Small intestine (tissue), 7 donors: Measurements from ENCODE around the gene RBM22. TPM values are rescaled to one million over a fixed set of nuclear protein-coding genes. Genes with fewer than 3 reads are reported as not detected.
A peak's percentile ranks its signal among the peaks of the same experiment; 100 is the strongest.

ENCODE experiments used
- DNase-seq, 2 donors: peaks; one replicate each; pipeline versions ENCODE4 v3.0.0 to v3.0.0-alpha.2; 2013
- FAIRE-seq: peaks from 2 replicates; lab custom pipeline; 2012; peaks lifted over from hg19 to GRCh38; lab: Jason Lieb, UNC
- H3K27ac ChIP-seq, 3 donors: one replicate each; pipeline ENCODE4 v1.5.1; 2013; ENCODE audit warnings: low read length in 2 of 3, mild to moderate bottlenecking in 2 of 3, control low read depth in 1 of 3, inconsistent platforms in 1 of 3, low read depth in 1 of 3, moderate library complexity in 1 of 3
- H3K27me3 ChIP-seq, 3 donors: one replicate each; pipeline ENCODE4 v1.6.1; 2013; ENCODE audit warnings: low read length in 3 of 3, inconsistent platforms in 1 of 3; ENCODE audit not compliant: control insufficient read depth in 3 of 3, insufficient read depth in 3 of 3
- H3K36me3 ChIP-seq, 3 donors: one replicate each; pipeline ENCODE4 v1.6.1; 2013; ENCODE audit warnings: low read length in 3 of 3, inconsistent platforms in 1 of 3, low read depth in 1 of 3, mild to moderate bottlenecking in 1 of 3, moderate library complexity in 1 of 3; ENCODE audit not compliant: control insufficient read depth in 3 of 3, insufficient read depth in 2 of 3
- H3K4me1 ChIP-seq, 3 donors: one replicate each; pipeline ENCODE4 v1.6.1; 2013; ENCODE audit warnings: low read length in 2 of 3, inconsistent platforms in 1 of 3, low read depth in 1 of 3, mild to moderate bottlenecking in 1 of 3, moderate library complexity in 1 of 3; ENCODE audit not compliant: control insufficient read depth in 3 of 3, insufficient read depth in 2 of 3
- H3K4me3 ChIP-seq, 3 donors: one replicate each; pipeline ENCODE4 v1.5.1; 2013; ENCODE audit warnings: low read length in 3 of 3, control low read depth in 1 of 3, inconsistent platforms in 1 of 3, low read depth in 1 of 3, mild to moderate bottlenecking in 1 of 3, moderate library complexity in 1 of 3
- H3K9me3 ChIP-seq, 2 donors: one replicate each; pipeline ENCODE4 v1.6.1; 2013; ENCODE audit warnings: low read depth in 1 of 2, low read length in 1 of 2; ENCODE audit not compliant: control insufficient read depth in 2 of 2, insufficient read depth in 1 of 2
- WGBS, 3 donors: extraction: QIAGEN DNeasy Blood & Tissue Kit; methylation state at CpG; one replicate each; pipeline ENCODE4 v1.1.7; 2013; 5-methylcytosine and 5-hydroxymethylcytosine counted together
- polyA plus RNA-seq, 4 donors: library from polyadenylated mRNA; stranded (reverse) in 3 of 4; unstranded in 1 of 4; fragments of 200-250 nt in 3 of 4; fragments of 120-200 nt in 1 of 4; gene quantifications; one replicate each; pipeline versions ENCODE4 v1.2.1 to v1.2.3, GENCODE V29; 2013
- donor health status: healthy with polysubstance abuse.
- donor health status: control.
- donor health status: control.
- donor health status: Bipolar disorder and iron deficiency.
- donor health status: healthy.

RBM22 gene
- polyA plus RNA-seq, 4 donors: 28.1 to 55.5 (median 32.1) TPM

DNA sequence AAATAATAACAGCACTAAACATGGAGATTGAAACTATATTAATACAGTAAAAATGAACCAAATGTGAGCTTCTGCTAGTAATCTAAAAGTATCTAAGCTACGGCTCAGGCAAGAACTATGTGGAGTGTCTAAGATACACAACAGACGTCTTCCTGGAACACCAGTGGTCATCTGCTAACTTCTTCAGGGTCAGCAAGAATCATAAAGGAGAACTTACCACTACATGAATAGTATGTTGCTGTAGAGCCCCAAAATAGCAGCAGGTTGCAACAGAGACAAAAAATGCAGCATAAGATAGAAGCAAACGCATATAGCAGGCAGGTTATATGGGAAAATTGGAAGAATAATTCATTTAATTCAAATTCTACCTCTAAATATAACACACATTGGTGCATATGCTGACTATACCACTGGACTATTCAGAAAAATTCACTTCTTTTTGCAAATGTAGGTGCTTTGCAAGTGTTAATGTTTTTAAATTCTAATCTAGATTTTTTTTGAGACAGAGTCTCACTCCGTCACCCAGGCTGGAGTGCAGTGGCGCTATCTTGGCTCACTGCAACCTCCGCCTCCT is 30.9 kb upstream of the RBM22 start:
- Histone ChIP-seq H3K27me3 (no peaks in the 10 kb centered on the region), H3K9me3 (peaks cover 0 to 19% of the 10 kb centered on the region in 2 donors), H3K4me3 (no peak overlapping the region), H3K27ac (no peak overlapping the region), H3K4me1 (no peaks in the 10 kb centered on the region), H3K36me3 (peaks cover 11 to 29% (median 19%) of the 10 kb centered on the region in 3 donors)
- WGBS, 3 donors: 88 to 96% (median 93%) methylated on average over 6 of the region's 6 CpGs
- FAIRE-seq (no peak), DNase-seq (no peak)

DNA sequence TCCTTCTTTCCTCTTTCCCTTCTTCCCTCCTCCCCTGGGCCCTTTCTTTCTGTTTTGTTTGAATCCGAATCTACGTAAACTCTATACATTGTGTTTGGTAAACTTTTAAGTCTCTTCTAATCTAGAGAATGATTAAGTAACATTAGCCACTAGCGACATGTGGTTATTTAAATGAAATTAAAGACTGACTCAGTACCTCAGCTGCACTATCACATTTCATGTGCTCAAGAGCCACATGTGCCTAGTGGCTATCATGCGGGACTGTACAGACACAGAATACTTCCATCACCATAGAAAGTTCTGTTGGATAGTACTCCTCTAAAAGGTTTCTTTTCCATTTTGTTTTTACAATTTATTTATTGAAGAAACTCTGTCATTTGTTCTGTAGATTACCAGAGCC is 29.0 kb upstream of the RBM22 start:
- Histone ChIP-seq H3K9me3 (peaks cover 0 to 8% of the 10 kb centered on the region in 2 donors), H3K27me3 (no peaks in the 10 kb centered on the region), H3K4me1 (no peaks in the 10 kb centered on the region), H3K27ac (no peak overlapping the region), H3K36me3 (peaks cover 11 to 31% (median 19%) of the 10 kb centered on the region in 3 donors), H3K4me3 (no peak overlapping the region)
- DNase-seq: no peak
- WGBS, 3 donors: 80 to 96% (median 96%) methylated on average over 4 of the region's 4 CpGs
- no peak for FAIRE-seq

DNA sequence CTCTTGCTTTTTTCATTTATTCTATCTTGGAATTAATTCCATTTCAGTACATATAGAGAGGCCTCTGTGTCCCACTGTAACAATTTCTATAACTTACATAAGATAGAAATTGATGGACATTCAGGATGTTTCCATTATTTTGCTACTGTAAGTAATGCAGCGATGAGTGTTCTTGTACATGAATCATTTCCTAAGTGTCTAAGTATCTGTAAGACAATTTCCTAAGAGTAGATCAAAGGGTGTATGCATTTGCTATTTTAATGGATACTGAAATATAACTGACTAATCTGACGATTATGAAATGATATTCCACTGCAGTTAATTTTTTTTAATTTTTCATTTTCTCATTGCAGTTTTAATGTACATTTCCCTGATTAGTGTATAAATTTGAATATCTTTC is 23.0 kb upstream of the RBM22 start:
- no peaks in the 10 kb centered on the region for H3K4me1 ChIP-seq
- 68 to 90% (median 85%) methylated on average over 2 of the region's 2 CpGs for WGBS, 3 donors
- no peak for FAIRE-seq
- H3K27ac ChIP-seq: no peak overlapping the region
- H3K27me3 ChIP-seq: no peaks in the 10 kb centered on the region
- H3K36me3 ChIP-seq: peaks cover 7 to 23% (median 17%) of the 10 kb centered on the region in 3 donors
- no peak for DNase-seq
- no peaks in the 10 kb centered on the region for H3K9me3 ChIP-seq
- H3K4me3 ChIP-seq: no peak overlapping the region

DNA sequence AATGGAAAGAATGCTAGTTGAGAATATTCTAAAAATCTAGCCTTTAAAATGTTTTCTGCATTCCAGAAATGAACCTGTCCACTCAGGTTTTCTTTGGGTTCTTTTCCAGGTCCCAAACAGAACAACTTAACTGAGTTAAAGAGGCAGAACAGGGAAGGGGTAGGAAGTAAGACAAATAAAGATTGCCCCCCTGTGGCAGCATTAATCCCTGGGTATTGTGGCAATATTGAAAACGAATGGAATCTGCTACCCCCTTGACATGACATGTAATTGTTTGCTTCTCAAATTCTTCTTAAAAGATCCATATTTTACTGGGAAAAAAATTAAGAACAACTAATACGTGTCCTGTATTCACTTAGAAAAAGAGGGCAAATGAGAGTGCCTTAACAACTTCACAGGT is 9.3 kb upstream of the RBM22 start:
- FAIRE-seq (no peak), DNase-seq (no peak)
- no peak overlapping the region for H3K4me3 ChIP-seq
- no peaks in the 10 kb centered on the region for H3K27me3 ChIP-seq
- no peaks in the 10 kb centered on the region for H3K9me3 ChIP-seq
- 58 to 61% (median 59%) methylated on average over 2 of the region's 2 CpGs for WGBS, 3 donors
- H3K36me3 ChIP-seq: peaks cover 14 to 32% (median 15%) of the 10 kb centered on the region in 3 donors
- no peak overlapping the region for H3K27ac ChIP-seq
- peaks cover 0 to 9% (median 0%) of the 10 kb centered on the region in 3 donors for H3K4me1 ChIP-seq

DNA sequence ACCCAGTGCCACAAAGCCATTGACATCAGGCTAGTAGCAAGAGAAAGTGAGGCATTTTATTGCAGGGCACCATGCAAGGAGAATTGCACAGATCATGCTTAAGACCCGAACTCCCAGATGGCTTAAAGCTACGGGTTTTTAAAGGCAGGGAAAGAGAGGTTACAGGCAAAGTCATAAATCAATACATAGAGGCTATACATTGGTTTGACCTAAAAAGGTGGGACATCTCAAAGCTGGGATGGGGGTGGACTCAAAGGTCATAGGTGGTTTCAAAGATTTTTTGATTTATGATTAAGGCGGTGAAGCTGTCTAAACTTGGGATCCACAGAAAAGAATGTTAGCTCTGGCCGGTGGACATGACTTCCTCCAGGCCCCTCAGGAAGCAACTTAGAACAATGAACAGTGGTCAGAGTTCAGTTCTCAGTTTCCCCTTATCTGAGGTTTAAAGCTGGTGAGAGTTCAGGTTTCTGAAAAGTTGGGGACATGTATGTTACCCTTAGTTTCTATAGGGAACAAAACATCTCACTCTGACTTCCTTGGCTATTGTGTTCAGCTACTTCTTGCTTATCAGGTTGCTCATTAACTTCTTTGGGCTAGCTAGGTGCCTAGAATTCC is 6.0 kb upstream of the RBM22 start:
- WGBS, 3 donors: 59 to 70% (median 64%) methylated on average over 4 of the region's 4 CpGs
- H3K27me3 ChIP-seq: no peaks in the 10 kb centered on the region
- FAIRE-seq: no peak

DNA sequence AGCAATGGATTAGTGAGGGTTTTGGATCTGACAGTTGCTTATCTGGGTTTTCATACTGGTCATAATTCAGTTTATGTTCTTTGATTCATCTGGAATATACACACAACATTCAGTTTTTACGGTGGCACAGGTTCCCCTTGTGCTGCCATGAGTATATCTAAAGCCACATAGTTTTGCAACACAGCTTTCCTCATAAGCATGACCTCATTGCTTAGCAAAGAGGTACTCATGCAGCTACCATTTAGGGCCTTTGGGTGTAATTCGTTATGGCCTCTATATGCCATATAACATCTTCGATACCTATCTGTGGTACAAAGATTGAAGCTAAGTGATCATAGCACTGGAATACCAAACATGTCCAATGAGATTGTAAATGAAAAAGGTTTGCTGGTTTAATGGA is 2.9 kb upstream of the RBM22 start:
- FAIRE-seq (no peak), DNase-seq (peak in 1 of 2 donors; percentile 3)
- Histone ChIP-seq H3K4me3 (no peak overlapping the region), H3K27ac (no peak overlapping the region), H3K9me3 (no peaks in the 10 kb centered on the region), H3K4me1 (peaks cover 0 to 18% (median 9%) of the 10 kb centered on the region in 3 donors), H3K27me3 (no peaks in the 10 kb centered on the region), H3K36me3 (peaks cover 0 to 5% (median 2%) of the 10 kb centered on the region in 3 donors)
- WGBS, 3 donors: 70 to 82% (median 76%) methylated on average over 3 of the region's 3 CpGs

More for the DNA sequence above, 6.0 kb upstream of the RBM22 start:
- no peak overlapping the region for H3K4me3 ChIP-seq
- peaks cover 7 to 11% (median 11%) of the 10 kb centered on the region in 3 donors for H3K36me3 ChIP-seq
- peak in 1 of 2 donors; percentile 29 for DNase-seq
- H3K9me3 ChIP-seq: no peaks in the 10 kb centered on the region
- peaks cover 0 to 9% (median 0%) of the 10 kb centered on the region in 3 donors for H3K4me1 ChIP-seq
- H3K27ac ChIP-seq: peak overlapping the region in 1 of 3 donors; percentile 27

DNA sequence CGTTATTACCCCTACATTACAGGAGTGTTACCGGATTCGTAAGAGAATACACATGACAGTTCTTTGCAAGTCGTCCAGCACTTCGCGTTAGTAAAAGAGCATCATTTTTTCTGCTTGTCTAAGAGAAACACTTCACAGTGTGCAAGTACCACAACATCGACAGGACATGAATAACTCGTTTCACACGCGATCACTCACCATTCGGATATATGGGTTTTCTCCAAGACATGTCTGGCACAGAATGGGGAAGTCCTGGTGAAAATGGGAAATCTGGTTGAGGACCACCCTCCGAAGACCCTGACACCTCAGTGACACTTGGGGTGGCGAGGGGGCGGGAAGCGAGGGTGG is 642 bp downstream of the RBM22 start:
- H3K4me3 ChIP-seq: peak overlapping the region; percentile 81 to 92 (median 88)
- H3K9me3 ChIP-seq: no peaks in the 10 kb centered on the region
- DNase-seq (no peak), FAIRE-seq (no peak)
- peak overlapping the region in 2 of 3 donors; percentile 92 to 99 for H3K27ac ChIP-seq
- WGBS, 3 donors: 1 to 2% (median 2%) methylated on average over 15 of the region's 15 CpGs
- H3K4me1 ChIP-seq: peaks cover 0 to 10% (median 9%) of the 10 kb centered on the region in 3 donors
- H3K36me3 ChIP-seq: peaks cover 10 to 20% (median 19%) of the 10 kb centered on the region in 3 donors
- H3K27me3 ChIP-seq: no peaks in the 10 kb centered on the region

DNA sequence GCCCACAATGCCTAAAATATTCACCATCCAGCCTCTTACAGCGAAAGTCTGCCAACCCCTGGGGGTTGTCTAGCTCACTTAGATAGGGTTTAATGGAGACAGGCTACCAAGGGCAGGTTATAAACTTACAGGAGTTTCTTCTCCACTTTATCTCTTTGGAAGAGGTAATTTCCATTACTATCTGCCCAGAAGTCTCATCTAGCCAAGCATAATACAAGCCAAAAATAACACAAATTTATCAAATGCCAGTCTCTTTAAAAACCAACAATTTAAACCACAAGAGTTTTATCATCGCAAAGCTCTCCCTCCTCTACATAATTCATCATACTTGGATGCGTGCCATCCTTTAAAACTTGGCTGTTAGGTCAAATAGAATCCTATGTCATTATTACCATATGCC is 6.2 kb downstream of the RBM22 start:
- DNase-seq: no peak
- Histone ChIP-seq H3K9me3 (no peaks in the 10 kb centered on the region), H3K36me3 (peaks cover 37 to 55% (median 45%) of the 10 kb centered on the region in 3 donors), H3K4me1 (peaks cover 0 to 5% (median 5%) of the 10 kb centered on the region in 3 donors), H3K27ac (no peak overlapping the region), H3K27me3 (no peaks in the 10 kb centered on the region), H3K4me3 (no peak overlapping the region)
- no peak for FAIRE-seq
- WGBS, 3 donors: 87 to 96% (median 94%) methylated on average over 3 of the region's 3 CpGs
